Measurements from ENCODE around the gene SLX4IP.

The SLX4IP gene

GRCh38 chr20:10652185-10652584, 217.1 kb downstream of the SLX4IP start:
- TF ChIP-seq FOXP2 (optimal IDR thresholded peaks at IDR 0.05; ENCODE audit: borderline replicate concordance, extremely low read depth, extremely low read length, insufficient read depth) (no peak), POLR2AphosphoS5 (IDR thresholded peaks at IDR 0.05; ENCODE audit: low read depth, low read length) (no peak), REST (IDR thresholded peaks at IDR 0.05; ENCODE audit: insufficient read depth in 1 of 2, low read depth in 2 of 2, low read length in 2 of 2) (no peak), TAF1 (IDR thresholded peaks at IDR 0.05; ENCODE audit: borderline replicate concordance, insufficient read depth, low read length) (no peak), SIN3A (IDR thresholded peaks at IDR 0.05; ENCODE audit: borderline replicate concordance, insufficient read depth, low read length) (no peak)

GRCh38 chr20:10652660-10653261, 217.7 kb downstream of the SLX4IP start:
- TF ChIP-seq REST (IDR thresholded peaks at IDR 0.05; ENCODE audit: insufficient read depth in 1 of 2, low read depth in 2 of 2, low read length in 2 of 2): no peak
- no peak for TF ChIP-seq SIN3A (IDR thresholded peaks at IDR 0.05; ENCODE audit: borderline replicate concordance, insufficient read depth, low read length)
- no peak for TF ChIP-seq POLR2AphosphoS5 (IDR thresholded peaks at IDR 0.05; ENCODE audit: low read depth, low read length)
- no peak for TF ChIP-seq FOXP2 (optimal IDR thresholded peaks at IDR 0.05; ENCODE audit: borderline replicate concordance, extremely low read depth, extremely low read length, insufficient read depth)
- TF ChIP-seq TAF1 (IDR thresholded peaks at IDR 0.05; ENCODE audit: borderline replicate concordance, insufficient read depth, low read length): no peak

- TF ChIP-seq POLR2AphosphoS5 (IDR thresholded peaks at IDR 0.05; ENCODE audit: low read depth, low read length) (no peak), SIN3A (IDR thresholded peaks at IDR 0.05; ENCODE audit: borderline replicate concordance, insufficient read depth, low read length) (no peak), TAF1 (IDR thresholded peaks at IDR 0.05; ENCODE audit: borderline replicate concordance, insufficient read depth, low read length) (no peak), FOXP2 (optimal IDR thresholded peaks at IDR 0.05; ENCODE audit: borderline replicate concordance, extremely low read depth, extremely low read length, insufficient read depth) (no peak), REST (IDR thresholded peaks at IDR 0.05; ENCODE audit: insufficient read depth in 1 of 2, low read depth in 2 of 2, low read length in 2 of 2) (no peak)
Measured at GRCh38 chr20:10653599-10654249, 218.6 kb downstream of the SLX4IP start.

GRCh38 chr20:10654250-10654610, 219.1 kb downstream of the SLX4IP start:
- TF ChIP-seq REST (IDR thresholded peaks at IDR 0.05; ENCODE audit: insufficient read depth in 1 of 2, low read depth in 2 of 2, low read length in 2 of 2): no peak
- no peak for TF ChIP-seq TAF1 (IDR thresholded peaks at IDR 0.05; ENCODE audit: borderline replicate concordance, insufficient read depth, low read length)
- no peak for TF ChIP-seq FOXP2 (optimal IDR thresholded peaks at IDR 0.05; ENCODE audit: borderline replicate concordance, extremely low read depth, extremely low read length, insufficient read depth)
- TF ChIP-seq SIN3A (IDR thresholded peaks at IDR 0.05; ENCODE audit: borderline replicate concordance, insufficient read depth, low read length): no peak
- TF ChIP-seq POLR2AphosphoS5 (IDR thresholded peaks at IDR 0.05; ENCODE audit: low read depth, low read length): no peak

Measured in PFSK-1 (cell line).